Fibroblast of lung (primary cell): ENCODE data around the gene CFAP57.

Experiments
- EZH2 ChIP-seq: IDR thresholded peaks from 2 replicates; pipeline ENCODE4 v1.5.1; 2012; ENCODE audit warnings: low read length, control low read depth, mild to moderate bottlenecking; ENCODE audit errors: missing control alignments
- TF ChIP-seq, protein P1 (sequence below), 2 donors: IDR thresholded peaks in 1 of 2; conservative IDR thresholded peaks in 1 of 2; 1 replicate in 1 of 2; 2 replicates in 1 of 2; pipeline ENCODE4 v1.5.1; 2011 to 2012; ENCODE audit warnings: low read length in 2 of 2, control low read depth in 1 of 2, inconsistent platforms in 1 of 2, low read depth in 1 of 2, mild to moderate bottlenecking in 1 of 2

DNA sequence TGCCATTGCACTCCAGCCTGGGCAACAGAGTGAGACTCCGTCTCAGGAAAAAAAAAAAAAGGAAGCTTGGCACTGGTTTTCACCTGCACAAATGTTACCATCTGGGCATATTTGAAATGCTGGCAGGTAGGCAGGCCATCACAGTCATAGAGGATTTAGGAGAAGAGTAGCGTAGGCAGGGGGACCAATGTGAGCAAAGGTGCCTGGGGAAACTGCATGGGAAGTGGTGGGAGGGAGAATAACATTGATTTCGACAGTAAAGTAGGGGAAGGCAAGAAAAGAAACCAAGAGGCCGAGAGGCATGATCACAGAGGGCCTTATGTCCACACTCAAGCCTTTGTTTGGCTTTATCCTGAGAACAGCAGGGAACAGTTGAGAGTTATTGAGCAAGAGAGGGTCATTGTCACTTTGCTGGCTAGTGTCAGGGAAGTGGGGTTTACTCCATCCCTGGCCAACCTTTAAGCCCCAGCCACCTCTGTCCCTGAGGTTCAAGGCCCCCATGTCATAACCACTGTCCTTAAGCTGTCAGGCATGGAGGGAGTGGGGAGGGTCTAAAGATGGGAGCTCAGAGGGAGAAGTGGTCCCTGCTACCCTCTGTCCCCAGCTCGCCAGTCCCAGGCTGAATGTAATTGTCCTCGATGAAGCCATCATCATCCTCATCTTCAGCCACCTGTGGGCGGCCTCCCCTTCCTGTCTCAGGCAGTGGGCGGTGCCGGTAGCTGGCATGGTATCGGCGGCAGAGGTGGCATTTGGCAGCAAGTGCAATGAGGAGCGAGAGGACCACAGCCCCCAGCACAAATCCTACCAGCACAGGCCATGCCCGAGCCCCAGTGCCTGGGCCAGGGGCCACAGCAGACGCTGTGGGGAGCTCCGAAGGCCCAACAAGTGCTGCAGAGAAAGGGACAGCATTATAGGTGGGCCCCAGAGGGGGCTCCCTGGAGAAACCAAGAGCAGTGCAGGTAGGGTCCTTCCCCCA, 110.4 kb downstream of the CFAP57 start:
- TF ChIP-seq, protein P1, sequence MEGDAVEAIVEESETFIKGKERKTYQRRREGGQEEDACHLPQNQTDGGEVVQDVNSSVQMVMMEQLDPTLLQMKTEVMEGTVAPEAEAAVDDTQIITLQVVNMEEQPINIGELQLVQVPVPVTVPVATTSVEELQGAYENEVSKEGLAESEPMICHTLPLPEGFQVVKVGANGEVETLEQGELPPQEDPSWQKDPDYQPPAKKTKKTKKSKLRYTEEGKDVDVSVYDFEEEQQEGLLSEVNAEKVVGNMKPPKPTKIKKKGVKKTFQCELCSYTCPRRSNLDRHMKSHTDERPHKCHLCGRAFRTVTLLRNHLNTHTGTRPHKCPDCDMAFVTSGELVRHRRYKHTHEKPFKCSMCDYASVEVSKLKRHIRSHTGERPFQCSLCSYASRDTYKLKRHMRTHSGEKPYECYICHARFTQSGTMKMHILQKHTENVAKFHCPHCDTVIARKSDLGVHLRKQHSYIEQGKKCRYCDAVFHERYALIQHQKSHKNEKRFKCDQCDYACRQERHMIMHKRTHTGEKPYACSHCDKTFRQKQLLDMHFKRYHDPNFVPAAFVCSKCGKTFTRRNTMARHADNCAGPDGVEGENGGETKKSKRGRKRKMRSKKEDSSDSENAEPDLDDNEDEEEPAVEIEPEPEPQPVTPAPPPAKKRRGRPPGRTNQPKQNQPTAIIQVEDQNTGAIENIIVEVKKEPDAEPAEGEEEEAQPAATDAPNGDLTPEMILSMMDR (conservative IDR thresholded peaks at IDR 0.05 in 1 of 2, IDR thresholded peaks at IDR 0.05 in 1 of 2; ENCODE audit: low read depth in 1 of 2, low read length in 2 of 2), result no peak
- TF ChIP-seq EZH2, result no peak
